ENCODE measurements around the gene DEPP1. TPM values are rescaled to one million over a fixed set of nuclear protein-coding genes. Genes with fewer than 3 reads are reported as not detected.

Gene DEPP1
- total and polyA plus RNA-seq, 2 of the 13 experiments (the other 11 are each of a cell fraction or from before 2014, with no cell fraction given): 14.8 to 270 TPM

DNA sequence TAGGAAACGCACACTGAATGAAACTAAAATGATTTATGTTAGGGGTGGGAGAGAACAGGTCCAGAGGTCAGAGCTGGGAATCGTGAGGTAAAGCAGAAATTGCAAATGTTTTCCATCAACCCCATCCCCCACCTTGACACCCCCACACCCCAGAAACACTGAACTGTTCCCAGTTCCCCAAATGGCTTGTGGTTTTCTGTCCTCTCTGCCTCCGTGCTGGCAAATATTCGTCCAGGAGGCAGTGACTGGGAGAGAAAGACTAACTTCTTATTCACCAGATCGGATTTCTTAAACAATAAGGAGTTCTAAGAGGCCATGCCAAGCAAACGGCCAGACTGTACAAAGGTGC lies 19.7 kb downstream of the DEPP1 start:
- no peak overlapping the region for H2AFZ ChIP-seq (ENCODE audit: low read length)
- POLR2A ChIA-PET: interaction anchor here (1.3 to 13.2 kb wide), 6 partner anchors 11 to 48 kb away, joined by 3 to 407 read pairs (median 45); partner anchors contain the start of genes DEPP1 and TMEM72
- DNase-seq (ENCODE audit: low spot score) (no peak), FAIRE-seq (no peak), ATAC-seq (no peak)
- peaks cover 0 to 6% of the 10 kb centered on the region in 2 experiments; a peak in 2 of 5 replicates for H3K36me3 ChIP-seq (replicated peaks in 1 of 2; ENCODE audit: control insufficient read depth in 1 of 2, insufficient read depth in 2 of 2, low read length in 2 of 2)
- H3K9ac ChIP-seq (ENCODE audit: insufficient read depth, low read depth, low read length): peak overlapping the region; percentile 86
- TF ChIP-seq ZNF563 (CRISPR knock-in tag; IDR thresholded peaks at IDR 0.05): peak; percentile 19; the same call in 1 of the 2 replicates
- TF ChIP-seq NKX3-1 (CRISPR knock-in tag; IDR thresholded peaks at IDR 0.05): no peak
- TF ChIP-seq, protein P1, sequence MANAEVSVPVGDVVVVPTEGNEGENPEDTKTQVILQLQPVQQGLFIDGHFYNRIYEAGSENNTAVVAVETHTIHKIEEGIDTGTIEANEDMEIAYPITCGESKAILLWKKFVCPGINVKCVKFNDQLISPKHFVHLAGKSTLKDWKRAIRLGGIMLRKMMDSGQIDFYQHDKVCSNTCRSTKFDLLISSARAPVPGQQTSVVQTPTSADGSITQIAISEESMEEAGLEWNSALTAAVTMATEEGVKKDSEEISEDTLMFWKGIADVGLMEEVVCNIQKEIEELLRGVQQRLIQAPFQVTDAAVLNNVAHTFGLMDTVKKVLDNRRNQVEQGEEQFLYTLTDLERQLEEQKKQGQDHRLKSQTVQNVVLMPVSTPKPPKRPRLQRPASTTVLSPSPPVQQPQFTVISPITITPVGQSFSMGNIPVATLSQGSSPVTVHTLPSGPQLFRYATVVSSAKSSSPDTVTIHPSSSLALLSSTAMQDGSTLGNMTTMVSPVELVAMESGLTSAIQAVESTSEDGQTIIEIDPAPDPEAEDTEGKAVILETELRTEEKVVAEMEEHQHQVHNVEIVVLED (CRISPR knock-in tag; IDR thresholded peaks at IDR 0.05; ENCODE audit: borderline replicate concordance): 0 out of 2 replicates have a peak, but pooled peaks have one; percentile 8
- TSS peak; percentile 83 for BruUV-seq (replicated peaks)
- H3K27ac ChIP-seq (ENCODE audit: extremely low read length, insufficient read depth, low read length): peak overlapping the region; percentile 90
- in situ Hi-C loops (cut with HindIII; ENCODE audit: extremely low pct_ligation_motif_present, low pct_unique_long_range_greater_than_20kb): loop anchor here (25.0 kb wide), 1 partner anchor 1547 kb away; the partner anchor contains the start of gene HNRNPF
- H3K27me3 ChIP-seq (ENCODE audit: control insufficient read depth in 1 of 2, insufficient read depth in 2 of 2, low read length in 2 of 2): no peaks in the 10 kb centered on the region; a peak in 1 of 5 replicates
- peak overlapping the region; percentile 93 for H3K4me2 ChIP-seq (ENCODE audit: low read depth, low read length)
- WGBS (ENCODE audit: low lambda C conversion rate): 2% methylated on average over 4 of the region's 6 CpGs
- H3K79me2 ChIP-seq (ENCODE audit: insufficient read depth, low read length): peaks cover 48% of the 10 kb centered on the region
- peak overlapping the region; percentile 69 to 83 (median 82) for H3K4me3 ChIP-seq (replicated peaks in 1 of 3; ENCODE audit: insufficient read depth in 1 of 3, low read depth in 2 of 3, low read length in 3 of 3)
- CTCF ChIA-PET (ENCODE audit: low intra/inter-chr PET ratio, low total read pairs): no interaction called here
- peaks cover 4% of the 10 kb centered on the region; the same call in 1 of the 2 replicates for H4K20me1 ChIP-seq (ENCODE audit: insufficient read depth, low read length)
- H3K9me3 ChIP-seq (ENCODE audit: low read length): no peaks in the 10 kb centered on the region
- intact Hi-C loops (cut with micrococcal nuclease; ENCODE audit: unreplicated experiment): loop anchor here (1.0 kb wide), 1 partner anchor 24 kb away; no protein-coding TSS in a partner anchor
- peaks cover 65% of the 10 kb centered on the region for H3K4me1 ChIP-seq (ENCODE audit: insufficient read depth, low read length)

DNA sequence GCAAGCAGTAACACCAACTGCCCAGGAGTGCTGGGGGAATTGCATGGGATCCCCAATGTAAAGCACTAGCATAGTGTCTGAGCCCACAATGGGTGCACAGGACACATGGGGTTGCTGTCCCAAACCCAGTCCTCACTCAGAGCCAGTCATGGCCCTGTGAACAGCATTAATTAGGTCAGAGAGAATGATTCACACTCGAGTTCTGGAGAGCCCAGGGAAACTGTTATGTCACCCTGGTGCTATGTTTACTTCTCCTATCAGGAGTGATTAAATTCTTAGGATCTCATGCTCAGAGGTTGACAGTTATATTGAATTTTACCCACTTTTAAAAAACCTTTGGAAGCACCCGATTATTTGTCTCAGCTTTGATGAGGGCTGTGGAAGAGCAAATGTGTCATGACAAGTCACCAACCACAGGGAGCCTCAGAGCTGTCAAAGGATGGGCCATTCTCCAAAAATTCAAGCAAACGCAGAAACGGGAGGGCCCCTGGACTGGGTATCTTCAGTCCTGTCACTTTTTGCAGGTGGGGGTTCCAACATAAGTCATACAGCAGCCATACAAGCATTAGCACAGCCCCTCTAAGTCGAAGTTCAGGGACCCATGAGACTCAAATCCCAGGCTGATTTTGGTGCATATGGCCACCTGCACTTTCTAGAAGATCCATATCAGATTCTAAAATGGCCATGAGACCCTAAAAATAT lies 20.3 kb downstream of the DEPP1 start:
- H3K27ac ChIP-seq (ENCODE audit: extremely low read length, insufficient read depth, low read length): peak overlapping the region; percentile 90
- peaks cover 0 to 6% of the 10 kb centered on the region in 2 experiments; a peak in 2 of 5 replicates for H3K36me3 ChIP-seq (replicated peaks in 1 of 2; ENCODE audit: control insufficient read depth in 1 of 2, insufficient read depth in 2 of 2, low read length in 2 of 2)
- peaks cover 4% of the 10 kb centered on the region; the same call in 1 of the 2 replicates for H4K20me1 ChIP-seq (ENCODE audit: insufficient read depth, low read length)
- H3K79me2 ChIP-seq (ENCODE audit: insufficient read depth, low read length): peaks cover 48% of the 10 kb centered on the region
- TF ChIP-seq SP5 (CRISPR knock-in tag; IDR thresholded peaks at IDR 0.05; ENCODE audit: borderline replicate concordance, low read depth) (no peak), FOSL2 (CRISPR knock-in tag; IDR thresholded peaks at IDR 0.05) (peak; percentile 37; the same call in 1 of the 2 replicates)
- DNase-seq (ENCODE audit: low spot score) (no peak), ATAC-seq (no peak), FAIRE-seq (no peak)
- peak overlapping the region; percentile 93 for H3K4me2 ChIP-seq (ENCODE audit: low read depth, low read length)
- no peaks in the 10 kb centered on the region for H3K9me3 ChIP-seq (ENCODE audit: low read length)
- ChIA-PET CTCF (ENCODE audit: low intra/inter-chr PET ratio, low total read pairs) (no interaction called here), POLR2A (interaction anchor here (1.5 to 13.2 kb wide), 6 partner anchors 8 to 35 kb away, joined by 4 to 407 read pairs (median 45); partner anchors contain the start of gene DEPP1)
- H2AFZ ChIP-seq (ENCODE audit: low read length): no peak overlapping the region
- peaks cover 65% of the 10 kb centered on the region for H3K4me1 ChIP-seq (ENCODE audit: insufficient read depth, low read length)
- intact Hi-C loops (cut with micrococcal nuclease; ENCODE audit: unreplicated experiment) (no loop called here), in situ Hi-C loops (cut with HindIII; ENCODE audit: extremely low pct_ligation_motif_present, low pct_unique_long_range_greater_than_20kb) (loop anchor here (25.0 kb wide), 1 partner anchor 1546 kb away; the partner anchor contains the start of gene HNRNPF)
- no TSS peak for BruUV-seq (replicated peaks)
- H3K4me3 ChIP-seq (replicated peaks in 1 of 3; ENCODE audit: insufficient read depth in 1 of 3, low read depth in 2 of 3, low read length in 3 of 3): peak overlapping the region; percentile 69 to 83 (median 82)
- H3K27me3 ChIP-seq (ENCODE audit: control insufficient read depth in 1 of 2, insufficient read depth in 2 of 2, low read length in 2 of 2): no peaks in the 10 kb centered on the region; a peak in 1 of 5 replicates
- H3K9ac ChIP-seq (ENCODE audit: insufficient read depth, low read depth, low read length): peak overlapping the region; percentile 86
- WGBS (ENCODE audit: low lambda C conversion rate): 20% methylated on average over 5 of the region's 5 CpGs
